Trophoblast cell (in vitro differentiated cells and primary cell): Measurements from ENCODE around the gene CNP.

Source experiments
- DNase-seq, 2 donors: peaks; one replicate each; pipeline ENCODE4 v3.0.0-alpha.2; 2016
- H2AFZ ChIP-seq: 2 replicates; pipeline ENCODE4 v1.6.1; 2013; ENCODE audit warnings: low read length, moderate library complexity, mild to moderate bottlenecking; ENCODE audit not compliant: insufficient read depth, poor library complexity
- H2AK5ac ChIP-seq: 2 replicates; pipeline ENCODE4 v1.6.1; 2013; ENCODE audit warnings: mild to moderate bottlenecking, low read length
- H2BK120ac ChIP-seq: 2 replicates; pipeline ENCODE4 v1.6.1; 2013; ENCODE audit warnings: low read length, mild to moderate bottlenecking, moderate library complexity; ENCODE audit not compliant: insufficient read depth, poor library complexity
- H2BK12ac ChIP-seq: 2 replicates; pipeline ENCODE4 v1.6.1; 2013; ENCODE audit warnings: mild to moderate bottlenecking, low read length, moderate library complexity
- H2BK5ac ChIP-seq: 2 replicates; pipeline ENCODE4 v1.6.1; 2013; ENCODE audit warnings: low read length, low read depth, moderate library complexity, mild to moderate bottlenecking; ENCODE audit not compliant: poor library complexity
- H3K14ac ChIP-seq: 2 replicates; pipeline ENCODE4 v1.6.1; 2013; ENCODE audit warnings: mild to moderate bottlenecking, low read length
- H3K18ac ChIP-seq: 2 replicates; pipeline ENCODE4 v1.6.1; 2013; ENCODE audit warnings: mild to moderate bottlenecking, low read length
- H3K23ac ChIP-seq: 2 replicates; pipeline ENCODE4 v1.6.1; 2013; ENCODE audit warnings: low read length
- H3K27ac ChIP-seq: 2 replicates; pipeline ENCODE4 v1.5.1; 2013; ENCODE audit warnings: low read depth, mild to moderate bottlenecking, inconsistent platforms, low read length, moderate library complexity
- H3K27me3 ChIP-seq: 2 replicates; pipeline ENCODE4 v1.6.1; 2013; ENCODE audit warnings: inconsistent platforms, mild to moderate bottlenecking, low read length, moderate library complexity; ENCODE audit not compliant: insufficient read depth
- H3K36me3 ChIP-seq, 2 experiments: 1 replicate in 1 of 2; 2 replicates in 1 of 2; pipeline ENCODE4 v1.6.1; 2013; ENCODE audit warnings: low read length in 2 of 2, mild to moderate bottlenecking in 2 of 2, moderate library complexity in 1 of 2; ENCODE audit not compliant: insufficient read depth in 2 of 2, control insufficient read depth in 1 of 2
- H3K4ac ChIP-seq: 2 replicates; pipeline ENCODE4 v1.6.1; 2013; ENCODE audit warnings: low read depth, mild to moderate bottlenecking, low read length, moderate library complexity
- H3K4me1 ChIP-seq, 2 experiments: 1 replicate in 1 of 2; 2 replicates in 1 of 2; pipeline ENCODE4 v1.6.1; 2013; ENCODE audit warnings: low read length in 2 of 2, mild to moderate bottlenecking in 2 of 2, moderate library complexity in 1 of 2; ENCODE audit not compliant: insufficient read depth in 2 of 2, control insufficient read depth in 1 of 2
- H3K4me2 ChIP-seq: 2 replicates; pipeline ENCODE4 v1.6.1; 2013; ENCODE audit warnings: inconsistent platforms, mild to moderate bottlenecking, low read length, moderate library complexity
- H3K4me3 ChIP-seq: 2 replicates; pipeline ENCODE4 v1.5.1; 2013; ENCODE audit warnings: mild to moderate bottlenecking, low read depth, low read length, inconsistent platforms
- H3K79me1 ChIP-seq: one replicate; pipeline ENCODE4 v1.6.1; 2013; ENCODE audit warnings: low read length
- H3K79me2 ChIP-seq: 2 replicates; pipeline ENCODE4 v1.6.1; 2013; ENCODE audit warnings: low read length, mild to moderate bottlenecking; ENCODE audit not compliant: control insufficient read depth, insufficient read depth, poor library complexity
- H3K9ac ChIP-seq: 2 replicates; pipeline ENCODE4 v1.6.1; 2013; ENCODE audit warnings: mild to moderate bottlenecking, low read length
- H3K9me3 ChIP-seq: 2 replicates; pipeline ENCODE4 v1.6.1; 2013; ENCODE audit warnings: low read depth, mild to moderate bottlenecking, control low read depth, inconsistent platforms, low read length; ENCODE audit not compliant: insufficient read depth
- H4K12ac ChIP-seq: 2 replicates; pipeline ENCODE4 v1.6.1; 2013; ENCODE audit warnings: low read depth, mild to moderate bottlenecking, low read length, moderate library complexity
- H4K8ac ChIP-seq: 2 replicates; pipeline ENCODE4 v1.6.1; 2013; ENCODE audit warnings: low read depth, mild to moderate bottlenecking, low read length, moderate library complexity
- H4K91ac ChIP-seq: one replicate; pipeline ENCODE4 v1.6.1; 2013; ENCODE audit warnings: low read depth, mild to moderate bottlenecking, low read length, moderate library complexity
- WGBS: extraction: QIAGEN DNeasy Blood & Tissue Kit; methylation state at CpG from one replicate; pipeline ENCODE4 v1.1.7; 2013; ENCODE audit warnings: missing lambda C conversion rate; ENCODE audit not compliant: insufficient read length, insufficient coverage; ENCODE audit errors: extremely low coverage; 5-methylcytosine and 5-hydroxymethylcytosine counted together

The CNP gene

DNA sequence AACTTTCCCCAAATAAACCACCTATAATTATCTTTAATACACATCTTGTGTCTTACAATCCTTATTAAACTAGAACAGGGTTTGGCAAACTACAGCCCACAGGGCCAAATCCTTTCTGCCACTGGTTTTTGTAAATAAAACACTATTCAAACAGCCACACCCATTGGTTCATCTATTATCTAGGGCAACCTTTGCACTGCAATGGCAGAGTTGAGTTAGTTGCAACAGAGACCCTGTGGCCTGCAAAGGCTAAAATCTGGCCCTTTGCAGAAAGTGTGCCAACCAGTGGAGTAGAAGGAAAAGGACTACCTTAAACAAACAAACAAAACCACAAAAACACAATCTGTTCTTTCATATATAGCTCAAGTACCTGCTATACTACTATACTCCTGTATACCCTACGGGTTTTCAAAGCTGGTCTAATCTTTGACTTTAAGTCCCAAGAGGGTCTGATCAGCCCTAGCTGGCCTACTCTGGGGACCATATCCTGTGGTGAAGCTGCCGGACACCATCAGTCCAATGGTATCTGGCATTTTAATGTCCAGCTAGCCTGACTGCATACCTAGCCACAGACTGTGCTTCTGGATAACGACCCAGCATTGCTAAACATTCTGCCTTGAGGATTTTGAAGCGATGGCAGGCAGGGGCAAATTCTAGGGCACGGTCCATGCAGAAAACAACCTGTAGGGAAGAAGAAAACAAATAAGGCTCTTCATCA is 23.3 kb downstream of the CNP start:
- H3K79me1 ChIP-seq: no peaks in the 10 kb centered on the region
- H3K9me3 ChIP-seq: no peaks in the 10 kb centered on the region
- no peak overlapping the region for H2BK120ac ChIP-seq
- no peak overlapping the region for H3K23ac ChIP-seq
- H3K4me1 ChIP-seq: no peaks in the 10 kb centered on the region
- no peak overlapping the region for H3K4me2 ChIP-seq
- DNase-seq: peak; percentile 52 to 80
- no CpG with 5 or more reads among the region's 5 CpGs for WGBS
- H3K9ac ChIP-seq: no peak overlapping the region
- no peak overlapping the region for H3K4me3 ChIP-seq
- no peak overlapping the region for H4K12ac ChIP-seq
- H3K18ac ChIP-seq: no peak overlapping the region
- no peak overlapping the region for H2BK12ac ChIP-seq
- H2AFZ ChIP-seq: no peak overlapping the region
- H3K79me2 ChIP-seq: no peaks in the 10 kb centered on the region
- no peak overlapping the region for H3K14ac ChIP-seq
- no peaks in the 10 kb centered on the region for H3K27me3 ChIP-seq
- H4K91ac ChIP-seq: no peak overlapping the region
- H3K27ac ChIP-seq: no peak overlapping the region
- no peak overlapping the region for H2AK5ac ChIP-seq
- no peak overlapping the region for H2BK5ac ChIP-seq
- H4K8ac ChIP-seq: no peak overlapping the region
- peaks cover 34 to 58% of the 10 kb centered on the region in 2 experiments for H3K36me3 ChIP-seq
- H3K4ac ChIP-seq: no peak overlapping the region

DNA sequence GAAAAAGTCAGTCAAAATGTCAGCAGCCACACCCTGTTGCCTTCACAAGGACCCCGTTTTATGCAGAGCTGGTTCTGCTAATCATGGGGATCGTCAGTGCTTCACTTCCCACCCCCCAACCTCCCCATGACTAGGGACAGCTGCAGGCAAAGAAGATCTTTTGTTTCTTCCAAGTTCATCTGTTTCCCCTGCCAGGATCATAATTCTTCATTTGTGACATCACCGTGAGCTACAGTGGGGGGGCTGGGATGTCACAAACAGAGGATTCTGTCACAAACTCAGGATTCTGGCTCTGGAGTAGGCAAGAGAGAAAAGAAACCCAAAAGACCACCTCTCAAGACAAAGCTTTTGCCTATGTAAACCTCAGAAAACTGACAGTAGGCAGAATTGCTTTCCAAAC is 26.0 kb downstream of the CNP start:
- peaks cover 40 to 66% of the 10 kb centered on the region in 2 experiments for H3K36me3 ChIP-seq
- no peaks in the 10 kb centered on the region for H3K4me1 ChIP-seq
- WGBS: no CpG with 5 or more reads among the region's 3 CpGs

DNA sequence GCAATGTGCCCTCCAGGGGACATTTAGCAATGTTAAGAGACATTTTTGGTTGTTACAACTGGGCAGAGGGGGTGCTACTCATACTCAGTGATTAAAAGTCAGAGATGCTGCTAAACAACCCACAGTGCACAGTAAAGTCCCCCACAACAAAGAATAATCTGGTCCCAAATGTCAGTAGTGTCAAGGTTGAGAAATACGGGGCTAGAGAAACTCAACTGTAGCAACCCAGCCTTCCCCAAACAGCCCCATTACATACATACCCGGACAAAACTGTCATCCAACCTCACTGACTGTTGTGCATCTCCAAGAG is 30.2 kb downstream of the CNP start:
- no peak for DNase-seq
- Histone ChIP-seq H2BK120ac (no peak overlapping the region), H3K4me1 (no peaks in the 10 kb centered on the region), H2BK5ac (no peak overlapping the region), H3K4ac (no peak overlapping the region), H3K79me1 (no peaks in the 10 kb centered on the region), H3K23ac (no peak overlapping the region), H2BK12ac (no peak overlapping the region), H3K4me2 (no peak overlapping the region), H3K27ac (no peak overlapping the region), H3K18ac (no peak overlapping the region), H2AK5ac (no peak overlapping the region), H4K8ac (no peak overlapping the region), H2AFZ (no peak overlapping the region), H4K12ac (no peak overlapping the region), H3K79me2 (no peaks in the 10 kb centered on the region), H3K9ac (no peak overlapping the region), H3K36me3 (peaks cover 48 to 57% of the 10 kb centered on the region in 2 experiments), H3K9me3 (no peaks in the 10 kb centered on the region), H3K4me3 (no peak overlapping the region), H3K27me3 (no peaks in the 10 kb centered on the region), H3K14ac (no peak overlapping the region), H4K91ac (no peak overlapping the region)
- WGBS: no CpG with 5 or more reads among the region's 2 CpGs

More for the DNA sequence above, 26.0 kb downstream of the CNP start:
- no peak for DNase-seq
- no peak overlapping the region for H4K8ac ChIP-seq
- no peak overlapping the region for H2AFZ ChIP-seq
- no peak overlapping the region for H3K14ac ChIP-seq
- no peaks in the 10 kb centered on the region for H3K79me2 ChIP-seq
- no peak overlapping the region for H3K23ac ChIP-seq
- H3K9me3 ChIP-seq: no peaks in the 10 kb centered on the region
- no peak overlapping the region for H4K12ac ChIP-seq
- H4K91ac ChIP-seq: no peak overlapping the region
- H3K9ac ChIP-seq: no peak overlapping the region
- H3K27me3 ChIP-seq: no peaks in the 10 kb centered on the region
- no peak overlapping the region for H2BK120ac ChIP-seq
- no peak overlapping the region for H2BK5ac ChIP-seq
- H3K4me2 ChIP-seq: no peak overlapping the region
- no peak overlapping the region for H3K4ac ChIP-seq
- H3K4me3 ChIP-seq: no peak overlapping the region
- H3K79me1 ChIP-seq: no peaks in the 10 kb centered on the region
- H2AK5ac ChIP-seq: no peak overlapping the region
- H3K27ac ChIP-seq: no peak overlapping the region
- H2BK12ac ChIP-seq: no peak overlapping the region
- H3K18ac ChIP-seq: no peak overlapping the region

DNA sequence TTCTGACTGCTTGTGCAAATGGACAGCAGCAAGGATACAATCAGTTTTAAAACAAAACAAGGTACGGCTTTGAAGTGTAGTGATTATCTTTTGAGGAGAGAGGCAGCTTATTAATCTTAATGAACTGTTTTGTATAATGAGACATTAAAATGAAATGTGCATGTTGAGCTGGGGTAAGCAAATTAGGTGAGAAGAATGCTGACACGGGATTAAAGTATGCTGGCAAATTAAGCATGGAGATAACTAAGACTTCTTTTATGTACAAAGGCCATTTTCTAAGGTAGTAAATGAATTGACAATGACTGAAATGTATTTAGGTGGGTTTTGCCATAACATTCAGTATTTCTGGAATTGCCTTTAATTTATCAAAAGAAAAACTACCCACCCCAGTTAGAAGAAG is 31.9 kb downstream of the CNP start:
- no peak overlapping the region for H2BK12ac ChIP-seq
- no peak overlapping the region for H3K4ac ChIP-seq
- H2BK5ac ChIP-seq: no peak overlapping the region
- no peak overlapping the region for H3K4me2 ChIP-seq
- WGBS: no CpG with 5 or more reads among the region's 2 CpGs
- no peak overlapping the region for H4K8ac ChIP-seq
- no peaks in the 10 kb centered on the region for H3K27me3 ChIP-seq
- H3K79me1 ChIP-seq: no peaks in the 10 kb centered on the region
- H3K9me3 ChIP-seq: no peaks in the 10 kb centered on the region
- no peak overlapping the region for H3K23ac ChIP-seq
- H3K9ac ChIP-seq: no peak overlapping the region
- H2BK120ac ChIP-seq: no peak overlapping the region
- H3K79me2 ChIP-seq: no peaks in the 10 kb centered on the region
- no peak overlapping the region for H2AK5ac ChIP-seq
- no peaks in the 10 kb centered on the region for H3K4me1 ChIP-seq
- no peak overlapping the region for H4K12ac ChIP-seq
- no peak overlapping the region for H2AFZ ChIP-seq
- DNase-seq: no peak
- H3K14ac ChIP-seq: no peak overlapping the region
- H3K27ac ChIP-seq: no peak overlapping the region
- H3K18ac ChIP-seq: no peak overlapping the region
- H3K4me3 ChIP-seq: no peak overlapping the region
- no peak overlapping the region for H4K91ac ChIP-seq
- H3K36me3 ChIP-seq: peaks cover 46 to 56% of the 10 kb centered on the region in 2 experiments
